BJ (cell line): ENCODE results near the gene CA10. TPM values are rescaled to one million over a fixed set of nuclear protein-coding genes. Genes with fewer than 3 reads are reported as not detected.

Experiments used
- CTCF ChIA-PET: fragments of 350-600 bp; formaldehyde crosslinking; extraction: SDS; loops from one replicate; lab custom pipeline; 2021; ENCODE audit warnings: antibody characterized with exemption, inconsistent platforms; lab: Yijun Ruan, JAX
- POLR2A ChIA-PET: fragments of 300-600 bp; sonication (Branson Sonifier 250); formaldehyde crosslinking; extraction: SDS; loops from one replicate; lab custom pipeline; 2021; ENCODE audit warnings: antibody characterized with exemption; lab: Charles Lee
- DNase-seq: peaks from one replicate; pipeline ENCODE4 v3.0.0-alpha.2; 2011; ENCODE audit warnings: low read depth
- H3K27me3 ChIP-seq: 2 replicates; pipeline ENCODE4 v1.6.0; 2011; ENCODE audit warnings: low read length; ENCODE audit not compliant: control insufficient read depth, insufficient read depth
- H3K36me3 ChIP-seq: 2 replicates; pipeline ENCODE4 v1.5.1; 2011; ENCODE audit warnings: low read length; ENCODE audit not compliant: control insufficient read depth, insufficient read depth
- H3K4me3 ChIP-seq: 2 replicates; pipeline ENCODE4 v1.5.1; 2011; ENCODE audit warnings: low read depth, mild to moderate bottlenecking, control low read depth, low read length
- CTCF ChIP-seq: IDR thresholded peaks from 2 replicates; pipeline ENCODE4 v1.5.1; 2011; ENCODE audit warnings: low read depth, mild to moderate bottlenecking, control low read depth, inconsistent platforms, low read length, moderate library complexity; ENCODE audit not compliant: insufficient read depth
- polyA plus RNA-seq: library from polyadenylated mRNA; depleted of rRNA; stranded (reverse); fragments of >200 nt; gene quantifications from 2 replicates; pipeline ENCODE4 v1.2.3, GENCODE V29; 2011

Gene CA10
- polyA plus RNA-seq, 1 experiment, result not detected

- H3K36me3 ChIP-seq, result no peaks in the 10 kb centered on the region
- ChIA-PET POLR2A (no interaction called here), CTCF (no interaction called here)
- no peak for DNase-seq
- H3K4me3 ChIP-seq, result no peak overlapping the region
- no peak for TF ChIP-seq CTCF
- no peaks in the 10 kb centered on the region for H3K27me3 ChIP-seq
Observed at GRCh38 chr17:51585514-51586104, 572.9 kb downstream of the CA10 start.

GRCh38 chr17:51580869-51581268 is 577.6 kb downstream of the CA10 start:
- no peak for TF ChIP-seq CTCF
- ChIA-PET POLR2A (no interaction called here), CTCF (no interaction called here)
- Histone ChIP-seq H3K4me3 (no peak overlapping the region), H3K36me3 (no peaks in the 10 kb centered on the region), H3K27me3 (no peaks in the 10 kb centered on the region)
- DNase-seq, result no peak
